ENCODE measurements around the gene DLG1. TPM values are rescaled to one million over a fixed set of nuclear protein-coding genes. Genes with fewer than 3 reads are reported as not detected.
"Not testable (repeated sequence)": the region's sequence is repeated elsewhere in the genome, so short reads cannot be mapped to it uniquely, and the experiment has no call there.

DLG1 gene
- total and polyA plus RNA-seq, 2 donors from 2014 or later = 19.4 to 101 TPM

GRCh38 chr3:197076415-197076814 is 222.0 kb downstream of the DLG1 start:
- no peaks in the 10 kb centered on the region for H3K9me3 ChIP-seq (ENCODE audit: control insufficient read depth in 2 of 3, insufficient read depth in 1 of 3, low read length in 3 of 3)
- H3K9ac ChIP-seq (ENCODE audit: low read length in 3 of 3) = no peak overlapping the region
- H3K36me3 ChIP-seq (ENCODE audit: control insufficient read depth in 2 of 3, insufficient read depth in 3 of 3, low read length in 3 of 3) = no peaks in the 10 kb centered on the region
- TF ChIP-seq CTCF (IDR thresholded peaks at IDR 0.05; ENCODE audit: borderline replicate concordance, extremely low read depth, insufficient read depth) = no peak
- DNase-seq (no peak), FAIRE-seq (no peak)
- H3K27me3 ChIP-seq (ENCODE audit: control insufficient read depth, insufficient read depth, low read length) = no peaks in the 10 kb centered on the region
- no peak overlapping the region for H3K27ac ChIP-seq (ENCODE audit: low read depth in 2 of 2, low read length in 2 of 2)
- H3K4me3 ChIP-seq (ENCODE audit: low read length in 3 of 3) = no peak overlapping the region
- no peaks in the 10 kb centered on the region for H3K4me1 ChIP-seq (ENCODE audit: control insufficient read depth in 2 of 3, insufficient read depth in 2 of 3, low read depth in 1 of 3, low read length in 3 of 3)
- intact Hi-C loops (cut with DNase I) = no loop called here

- H3K9ac ChIP-seq (ENCODE audit: low read length in 3 of 3) = no peak overlapping the region
- no peaks in the 10 kb centered on the region for H3K4me1 ChIP-seq (ENCODE audit: control insufficient read depth in 2 of 3, insufficient read depth in 2 of 3, low read depth in 1 of 3, low read length in 3 of 3)
- H3K4me3 ChIP-seq (ENCODE audit: low read length in 3 of 3) = no peak overlapping the region
- intact Hi-C loops (cut with DNase I) = no loop called here
- DNase-seq (no peak), FAIRE-seq (no peak)
- peaks cover 2 to 14% (median 8%) of the 10 kb centered on the region in 3 donors for H3K36me3 ChIP-seq (ENCODE audit: control insufficient read depth in 2 of 3, insufficient read depth in 3 of 3, low read length in 3 of 3)
- no peak overlapping the region for H3K27ac ChIP-seq (ENCODE audit: low read depth in 2 of 2, low read length in 2 of 2)
- H3K9me3 ChIP-seq (ENCODE audit: control insufficient read depth in 2 of 3, insufficient read depth in 1 of 3, low read length in 3 of 3) = no peaks in the 10 kb centered on the region
- no peaks in the 10 kb centered on the region for H3K27me3 ChIP-seq (ENCODE audit: control insufficient read depth, insufficient read depth, low read length)
- no peak for TF ChIP-seq CTCF (IDR thresholded peaks at IDR 0.05; ENCODE audit: borderline replicate concordance, extremely low read depth, insufficient read depth)
These were observed 230.3 kb downstream of the DLG1 start for GRCh38 chr3:197068077-197068476.

GRCh38 chr3:197064771-197065170 is 233.6 kb downstream of the DLG1 start:
- Histone ChIP-seq H3K36me3 (ENCODE audit: control insufficient read depth in 2 of 3, insufficient read depth in 3 of 3, low read length in 3 of 3) (peaks cover 2 to 15% (median 8%) of the 10 kb centered on the region in 3 donors), H3K9ac (ENCODE audit: low read length in 3 of 3) (no peak overlapping the region), H3K9me3 (ENCODE audit: control insufficient read depth in 2 of 3, insufficient read depth in 1 of 3, low read length in 3 of 3) (no peaks in the 10 kb centered on the region), H3K4me3 (ENCODE audit: low read length in 3 of 3) (no peak overlapping the region), H3K27me3 (ENCODE audit: control insufficient read depth, insufficient read depth, low read length) (no peaks in the 10 kb centered on the region), H3K4me1 (ENCODE audit: control insufficient read depth in 2 of 3, insufficient read depth in 2 of 3, low read depth in 1 of 3, low read length in 3 of 3) (no peaks in the 10 kb centered on the region), H3K27ac (ENCODE audit: low read depth in 2 of 2, low read length in 2 of 2) (no peak overlapping the region)
- no peak for DNase-seq
- FAIRE-seq = no peak
- no peak for TF ChIP-seq CTCF (IDR thresholded peaks at IDR 0.05; ENCODE audit: borderline replicate concordance, extremely low read depth, insufficient read depth)
- intact Hi-C loops (cut with DNase I) = no loop called here

- intact Hi-C loops (cut with DNase I) = no loop called here
- FAIRE-seq = no peak
- no peak overlapping the region for H3K27ac ChIP-seq (ENCODE audit: low read depth in 2 of 2, low read length in 2 of 2)
These were observed 236.0 kb downstream of the DLG1 start for GRCh38 chr3:197062446-197062845.

GRCh38 chr3:197051637-197052036 is 246.8 kb downstream of the DLG1 start:
- H3K27ac ChIP-seq (ENCODE audit: low read depth in 2 of 2, low read length in 2 of 2); H3K4me3 ChIP-seq (ENCODE audit: low read length in 3 of 3); intact Hi-C loops (cut with DNase I); H3K27me3 ChIP-seq (ENCODE audit: control insufficient read depth, insufficient read depth, low read length); H3K9ac ChIP-seq (ENCODE audit: low read length in 3 of 3); DNase-seq; H3K4me1 ChIP-seq (ENCODE audit: control insufficient read depth in 2 of 3, insufficient read depth in 2 of 3, low read depth in 1 of 3, low read length in 3 of 3); H3K9me3 ChIP-seq (ENCODE audit: control insufficient read depth in 2 of 3, insufficient read depth in 1 of 3, low read length in 3 of 3); FAIRE-seq: not testable (repeated sequence)
- peaks cover 7 to 20% (median 12%) of the 10 kb centered on the region in 3 donors for H3K36me3 ChIP-seq (ENCODE audit: control insufficient read depth in 2 of 3, insufficient read depth in 3 of 3, low read length in 3 of 3)

More at GRCh38 chr3:197062446-197062845, 236.0 kb downstream of the DLG1 start:
- Histone ChIP-seq H3K27me3 (ENCODE audit: control insufficient read depth, insufficient read depth, low read length) (no peaks in the 10 kb centered on the region), H3K4me1 (ENCODE audit: control insufficient read depth in 2 of 3, insufficient read depth in 2 of 3, low read depth in 1 of 3, low read length in 3 of 3) (no peaks in the 10 kb centered on the region), H3K9me3 (ENCODE audit: control insufficient read depth in 2 of 3, insufficient read depth in 1 of 3, low read length in 3 of 3) (no peaks in the 10 kb centered on the region), H3K4me3 (ENCODE audit: low read length in 3 of 3) (no peak overlapping the region), H3K9ac (ENCODE audit: low read length in 3 of 3) (no peak overlapping the region), H3K36me3 (ENCODE audit: control insufficient read depth in 2 of 3, insufficient read depth in 3 of 3, low read length in 3 of 3) (peaks cover 8 to 28% (median 9%) of the 10 kb centered on the region in 3 donors)
- no peak for DNase-seq
- no peak for TF ChIP-seq CTCF (IDR thresholded peaks at IDR 0.05; ENCODE audit: borderline replicate concordance, extremely low read depth, insufficient read depth)
